ENCODE measurements around the gene TSSC4. TPM values are rescaled to one million over a fixed set of nuclear protein-coding genes. Genes with fewer than 3 reads are reported as not detected.

Gene TSSC4
- total RNA-seq, 1 donor from 2014 or later, result 37.6 TPM

DNA sequence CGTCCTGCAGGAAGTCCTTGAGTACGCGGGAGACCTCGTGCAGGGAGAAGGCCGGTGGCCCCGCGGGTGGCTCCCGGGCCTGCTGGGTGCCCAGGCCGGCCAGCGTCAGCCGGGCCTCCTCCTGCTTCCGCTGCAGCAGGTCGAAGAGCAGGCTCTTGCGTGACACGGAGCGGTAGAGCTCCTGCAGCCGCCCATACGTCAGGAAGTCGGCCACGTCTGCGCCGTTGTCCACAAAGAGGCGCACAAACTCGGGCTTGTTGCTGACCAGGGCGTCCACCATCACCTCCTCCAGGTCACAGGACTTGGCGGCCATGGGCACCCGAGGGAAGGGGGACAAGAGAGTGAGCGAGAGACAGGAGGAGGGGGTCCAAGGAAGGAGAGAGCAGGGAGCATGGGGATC lies 14.6 kb downstream of the TSSC4 start:
- Histone ChIP-seq H3K36me3 (no peaks in the 10 kb centered on the region), H3K27me3 (no peaks in the 10 kb centered on the region), H3K4me3 (no peak overlapping the region), H3K9me3 (no peaks in the 10 kb centered on the region), H3K4me1 (peaks cover 6% of the 10 kb centered on the region), H3K27ac (no peak overlapping the region)
- no peak for DNase-seq (ENCODE audit: extremely low spot score in 2 of 2)
- TF ChIP-seq POLR2A (IDR thresholded peaks at IDR 0.05), result no peak
- TF ChIP-seq POLR2AphosphoS5 (IDR thresholded peaks at IDR 0.05; ENCODE audit: insufficient read depth in 1 of 2, low read depth in 1 of 2), result no peak
- no peak for TF ChIP-seq CTCF (IDR thresholded peaks at IDR 0.05)
- intact Hi-C loops (cut with DNase I), result no loop called here

GRCh38 chr11:2415601-2416380 lies 15.2 kb downstream of the TSSC4 start:
- DNase-seq (ENCODE audit: extremely low spot score in 2 of 2), result no peak
- intact Hi-C loops (cut with DNase I), result no loop called here

DNA sequence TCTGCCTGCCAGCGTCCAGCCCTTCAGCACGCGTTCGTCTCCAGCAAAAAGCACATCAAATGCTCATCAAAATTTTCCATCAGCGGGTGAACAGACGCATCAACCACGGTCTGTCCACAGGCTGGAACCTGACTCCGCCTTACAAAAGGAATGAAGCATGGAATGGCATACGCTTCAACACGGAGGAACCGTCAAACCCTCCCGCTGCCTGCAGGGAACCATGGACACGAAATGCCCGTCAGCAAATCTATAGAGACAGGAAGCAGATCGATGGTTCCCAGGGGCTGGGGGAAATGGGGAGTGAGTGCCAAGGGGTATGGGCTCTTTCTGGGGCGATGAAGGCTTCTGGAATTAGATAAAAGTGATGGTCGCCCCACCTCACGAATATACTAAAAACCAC lies 16.2 kb downstream of the TSSC4 start:
- Histone ChIP-seq H3K4me3 (no peak overlapping the region), H3K27me3 (no peaks in the 10 kb centered on the region), H3K9me3 (no peaks in the 10 kb centered on the region), H3K36me3 (no peaks in the 10 kb centered on the region), H3K4me1 (peaks cover 15% of the 10 kb centered on the region), H3K27ac (no peak overlapping the region)
- no peak for DNase-seq (ENCODE audit: extremely low spot score in 2 of 2)
- no peak for TF ChIP-seq CTCF (IDR thresholded peaks at IDR 0.05)
- TF ChIP-seq POLR2A (IDR thresholded peaks at IDR 0.05), result no peak
- TF ChIP-seq POLR2AphosphoS5 (IDR thresholded peaks at IDR 0.05; ENCODE audit: insufficient read depth in 1 of 2, low read depth in 1 of 2), result no peak
- intact Hi-C loops (cut with DNase I), result loop anchor here (1.0 kb wide), 1 partner anchor 250 kb away; no protein-coding TSS in a partner anchor

More at GRCh38 chr11:2415601-2416380, 15.2 kb downstream of the TSSC4 start:
- H3K4me1 ChIP-seq, result peaks cover 12% of the 10 kb centered on the region
- no peak overlapping the region for H3K27ac ChIP-seq
- no peak for TF ChIP-seq CTCF (IDR thresholded peaks at IDR 0.05)
- TF ChIP-seq POLR2A (IDR thresholded peaks at IDR 0.05), result no peak
- no peak for TF ChIP-seq POLR2AphosphoS5 (IDR thresholded peaks at IDR 0.05; ENCODE audit: insufficient read depth in 1 of 2, low read depth in 1 of 2)
- H3K4me3 ChIP-seq, result no peak overlapping the region
- H3K36me3 ChIP-seq, result no peaks in the 10 kb centered on the region
- no peaks in the 10 kb centered on the region for H3K27me3 ChIP-seq
- no peaks in the 10 kb centered on the region for H3K9me3 ChIP-seq

DNA sequence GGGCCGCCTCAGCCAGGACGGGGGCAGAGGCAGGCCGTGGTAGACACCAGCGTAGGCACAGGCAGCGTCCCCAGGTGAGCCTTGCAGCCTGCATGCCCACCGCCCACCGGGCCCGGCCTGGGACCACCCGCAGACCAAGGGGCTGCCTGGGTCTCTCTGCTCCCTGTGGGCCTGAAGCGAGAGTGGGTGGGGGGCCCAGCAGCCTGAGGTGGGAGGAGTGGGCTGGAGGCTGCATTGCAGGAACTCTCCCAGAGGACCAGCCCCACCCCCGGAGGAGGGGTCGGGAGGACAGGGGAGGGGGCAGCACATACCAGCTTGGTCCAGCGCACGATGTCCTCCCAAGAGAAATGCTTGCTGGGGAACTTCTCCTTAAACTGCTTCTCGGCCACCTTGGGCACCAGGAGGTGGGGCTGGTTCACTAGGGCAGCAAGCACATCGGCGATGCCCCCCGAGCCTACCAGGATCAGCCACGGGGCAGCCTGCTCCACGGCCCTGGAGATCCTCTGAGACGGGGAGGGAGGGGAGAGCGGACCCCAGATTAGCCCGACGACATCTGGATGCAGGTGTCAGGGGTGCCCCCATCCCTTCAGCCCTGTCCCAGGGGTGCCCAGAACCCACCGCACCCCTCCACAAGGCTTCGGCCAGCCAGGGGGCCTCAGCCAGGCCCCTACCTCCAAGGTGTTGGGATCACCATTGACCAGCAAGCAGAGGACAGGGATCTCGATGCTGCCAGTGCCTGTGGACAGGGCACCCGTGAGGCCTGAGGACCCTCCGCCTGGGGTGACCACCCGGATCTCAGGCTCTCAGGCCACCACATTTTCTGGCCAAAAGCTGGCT lies 17.5 kb downstream of the TSSC4 start:
- H3K27me3 ChIP-seq, result no peaks in the 10 kb centered on the region
- no peak overlapping the region for H3K27ac ChIP-seq
- no peak for TF ChIP-seq POLR2AphosphoS5 (IDR thresholded peaks at IDR 0.05; ENCODE audit: insufficient read depth in 1 of 2, low read depth in 1 of 2)
- TF ChIP-seq CTCF (IDR thresholded peaks at IDR 0.05), result no peak
- TF ChIP-seq POLR2A (IDR thresholded peaks at IDR 0.05), result no peak
- H3K4me1 ChIP-seq, result peaks cover 15% of the 10 kb centered on the region
- DNase-seq (ENCODE audit: extremely low spot score in 2 of 2), result no peak
- no peaks in the 10 kb centered on the region for H3K9me3 ChIP-seq
- H3K4me3 ChIP-seq, result no peak overlapping the region
- no peaks in the 10 kb centered on the region for H3K36me3 ChIP-seq
- intact Hi-C loops (cut with DNase I), result loop anchor here (1.0 kb wide), 1 partner anchor 252 kb away; no protein-coding TSS in a partner anchor
